HCT116 (cell line): Measurements from ENCODE around the gene CNDP2. TPM values are rescaled to one million over a fixed set of nuclear protein-coding genes. Genes with fewer than 3 reads are reported as not detected.

Experiments
- ATAC-seq: fragments of 200-7000 bp; cut with Tn5 transposase; 2 replicates; pipeline ENCODE4 v1.9.1; 2020; ENCODE audit warnings: mild to moderate bottlenecking, moderate library complexity
- BruUV-seq: library from RNA; stranded (reverse); fragments of 400-500 nt; replicated peaks from 2 replicates; lab custom pipeline; 2021; lab: Mats Ljungman, UMichigan
- CTCF ChIA-PET: fragments of 300-600 bp; sonication (Branson Sonifier 250); formaldehyde crosslinking; loops from one replicate; lab custom pipeline; 2021; ENCODE audit warnings: antibody characterized with exemption; lab: Charles Lee
- POLR2A ChIA-PET: fragments of 300-600, 350-600 bp; sonication (Branson Sonifier 250); formaldehyde crosslinking; loops from one replicate; lab custom pipeline; 2021; ENCODE audit warnings: antibody characterized with exemption; lab: Charles Lee
- RAD21 ChIA-PET, 2 experiments: fragments of 300-600 bp; sonication (Branson Sonifier 250); formaldehyde crosslinking; loops; one replicate each; lab custom pipeline; 2023; ENCODE audit warnings: low total read pairs in 2 of 2; ENCODE audit not compliant: uncharacterized antibody in 2 of 2, unreplicated experiment in 2 of 2, low non-redundant PET in 1 of 2; lab: Charles Lee
- DNase-seq: peaks from one replicate; pipeline ENCODE4 v3.0.0-alpha.2; 2010; ENCODE audit warnings: low read depth, low spot score
- H2AFZ ChIP-seq: fragments of 200-600 bp; shearing (Covaris generic), sonication (generic); 2 replicates; pipeline ENCODE4 v1.6.1; 2017; ENCODE audit warnings: low read depth, mixed run types, mixed read lengths, antibody characterized with exemption, low read length; ENCODE audit not compliant: poor library complexity, severe bottlenecking
- H3K27ac ChIP-seq: 2 replicates; pipeline ENCODE4 v1.5.1; 2012; ENCODE audit warnings: low read depth, low read length
- H3K27me3 ChIP-seq: fragments of 200-600 bp; sonication (generic); 2 replicates; pipeline ENCODE4 v1.6.1; 2016; ENCODE audit warnings: mixed run types, low read length, mixed read lengths; ENCODE audit not compliant: insufficient read depth
- H3K36me3 ChIP-seq, 2 experiments: fragments of 200-500 bp in 1 of 2; fragments of 200-600 bp in 1 of 2; sonication (Bioruptor generic) in 1 of 2; sonication (generic) in 1 of 2; 2 replicates each; pipeline versions ENCODE4 v1.5.1 to v1.6.1; 2014 to 2016; ENCODE audit warnings: low read length in 2 of 2, inconsistent platforms in 1 of 2, mixed read lengths in 1 of 2, mixed run types in 1 of 2; ENCODE audit not compliant: insufficient read depth in 2 of 2, control insufficient read depth in 1 of 2
- H3K4me1 ChIP-seq, 2 experiments: fragments of 200-600 bp in 1 of 2; sonication (generic) in 1 of 2; 2 replicates each; pipeline versions ENCODE4 v1.5.1 to v1.6.1; 2012 to 2017; ENCODE audit warnings: low read length in 2 of 2, inconsistent platforms in 1 of 2, mild to moderate bottlenecking in 1 of 2, mixed read lengths in 1 of 2, mixed run types in 1 of 2, moderate library complexity in 1 of 2; ENCODE audit not compliant: insufficient read depth in 2 of 2, control insufficient read depth in 1 of 2
- H3K4me2 ChIP-seq: fragments of 200-600 bp; sonication (generic); 2 replicates; pipeline ENCODE4 v1.6.1; 2017; ENCODE audit warnings: mixed run types, low read length, mixed read lengths
- H3K4me3 ChIP-seq, 2 experiments: fragments of 200-600 bp in 1 of 2; sonication (generic) in 1 of 2; replicated peaks in 1 of 2; 2 replicates each; pipeline ENCODE4 v1.5.1; 2011 to 2016; ENCODE audit warnings: low read length in 2 of 2, control low read depth in 1 of 2, low read depth in 1 of 2, mild to moderate bottlenecking in 1 of 2, mixed read lengths in 1 of 2, mixed run types in 1 of 2
- H3K79me2 ChIP-seq: fragments of 200-600 bp; sonication (generic); 2 replicates; pipeline ENCODE4 v1.6.1; 2017; ENCODE audit warnings: mild to moderate bottlenecking, mixed run types, low read length, moderate library complexity, mixed read lengths; ENCODE audit not compliant: insufficient read depth
- H3K9ac ChIP-seq: fragments of 200-600 bp; sonication (generic); 2 replicates; pipeline ENCODE4 v1.6.1; 2016; ENCODE audit warnings: low read length, mixed read lengths
- H3K9me2 ChIP-seq: fragments of 200-600 bp; sonication (generic), shearing (Covaris generic); 2 replicates; pipeline ENCODE4 v1.6.1; 2017; ENCODE audit warnings: mixed run types, mild to moderate bottlenecking, moderate library complexity; ENCODE audit not compliant: insufficient read depth
- H3K9me3 ChIP-seq, 2 experiments: fragments of 200-500 bp in 1 of 2; fragments of 200-600 bp in 1 of 2; sonication (Bioruptor generic) in 1 of 2; sonication (generic) in 1 of 2; 2 replicates each; pipeline ENCODE4 v1.6.1; 2014 to 2017; ENCODE audit warnings: low read length in 2 of 2, mixed read lengths in 2 of 2, inconsistent platforms in 1 of 2, low read depth in 1 of 2, mild to moderate bottlenecking in 1 of 2, mixed run types in 1 of 2, moderate library complexity in 1 of 2; ENCODE audit not compliant: control insufficient read depth in 1 of 2, insufficient read depth in 1 of 2
- H4K20me1 ChIP-seq: fragments of 200-600 bp; sonication (generic), shearing (Covaris generic); 2 replicates; pipeline ENCODE4 v1.6.1; 2017; ENCODE audit warnings: mixed run types, mild to moderate bottlenecking, moderate library complexity; ENCODE audit not compliant: insufficient read depth
- ELF1 ChIP-seq: IDR thresholded peaks from 2 replicates; pipeline ENCODE4 v1.6.1; 2012; ENCODE audit warnings: low read depth, borderline replicate concordance
- EZH2phosphoT487 ChIP-seq: fragments of 200-600 bp; IDR thresholded peaks from 2 replicates; pipeline ENCODE4 v1.6.1; 2018; ENCODE audit warnings: antibody characterized with exemption, borderline replicate concordance
- JUND ChIP-seq: IDR thresholded peaks from 2 replicates; pipeline ENCODE4 v1.6.1; 2012
- POLR2A ChIP-seq: IDR thresholded peaks from 2 replicates; pipeline ENCODE4 v1.7.0; 2011; ENCODE audit warnings: borderline replicate concordance; ENCODE audit not compliant: insufficient read depth, insufficient read length; ENCODE audit errors: extremely low read depth
- POLR2AphosphoS5 ChIP-seq: IDR thresholded peaks from 2 replicates; pipeline ENCODE4 v1.6.1; 2011; ENCODE audit warnings: mild to moderate bottlenecking, low read depth, low read length, moderate library complexity
- RAD21 ChIP-seq: IDR thresholded peaks from 2 replicates; pipeline ENCODE4 v1.6.1; 2012; ENCODE audit warnings: low read depth, mild to moderate bottlenecking
- SIN3A ChIP-seq: IDR thresholded peaks from 2 replicates; pipeline ENCODE4 v1.6.1; 2012; ENCODE audit warnings: low read depth
- SP1 ChIP-seq: IDR thresholded peaks from 2 replicates; pipeline ENCODE4 v1.6.1; 2012; ENCODE audit warnings: low read depth
- TCF7L2 ChIP-seq: IDR thresholded peaks from 2 replicates; pipeline ENCODE4 v1.7.0; 2011; ENCODE audit warnings: borderline replicate concordance, inconsistent platforms; ENCODE audit not compliant: insufficient read depth, insufficient read length; ENCODE audit errors: extremely low read depth
- YY1 ChIP-seq: IDR thresholded peaks from 2 replicates; pipeline ENCODE4 v1.6.1; 2011; ENCODE audit warnings: low read length, low read depth, moderate library complexity, mild to moderate bottlenecking; ENCODE audit not compliant: insufficient replicate concordance; ENCODE audit errors: extremely low read depth
- ZFX ChIP-seq: fragments of 450-650 bp; IDR thresholded peaks from 2 replicates; pipeline ENCODE4 v1.6.1; 2017
- ZNF274 ChIP-seq: fragments of 200-500 bp; sonication (Bioruptor generic); IDR thresholded peaks from 2 replicates; pipeline ENCODE4 v1.6.1; 2014; ENCODE audit warnings: mild to moderate bottlenecking, low read depth, low read length, inconsistent platforms
- intact Hi-C: fragments of 100-400 bp; cut with micrococcal nuclease; formaldehyde crosslinking; loops from 2 replicates; pipeline ENCODE4 v1.10.0; 2022
- total RNA-seq: library from RNA; stranded (reverse); gene quantifications from one replicate; pipeline ENCODE4 v1.2.1, GENCODE V29; 2021; ENCODE audit not compliant: unreplicated experiment
- TF ChIP-seq, protein P1 (sequence below): IDR thresholded peaks from 2 replicates; pipeline ENCODE4 v1.6.1; 2011; ENCODE audit warnings: mild to moderate bottlenecking, low read length, moderate library complexity; ENCODE audit not compliant: insufficient replicate concordance; ENCODE audit errors: extremely low read depth
- TF ChIP-seq, protein P2 (sequence below): IDR thresholded peaks from 2 replicates; pipeline ENCODE4 v1.6.1; 2012

Gene CNDP2
- total RNA-seq, 1 experiment from 2014 or later = 112 TPM

DNA sequence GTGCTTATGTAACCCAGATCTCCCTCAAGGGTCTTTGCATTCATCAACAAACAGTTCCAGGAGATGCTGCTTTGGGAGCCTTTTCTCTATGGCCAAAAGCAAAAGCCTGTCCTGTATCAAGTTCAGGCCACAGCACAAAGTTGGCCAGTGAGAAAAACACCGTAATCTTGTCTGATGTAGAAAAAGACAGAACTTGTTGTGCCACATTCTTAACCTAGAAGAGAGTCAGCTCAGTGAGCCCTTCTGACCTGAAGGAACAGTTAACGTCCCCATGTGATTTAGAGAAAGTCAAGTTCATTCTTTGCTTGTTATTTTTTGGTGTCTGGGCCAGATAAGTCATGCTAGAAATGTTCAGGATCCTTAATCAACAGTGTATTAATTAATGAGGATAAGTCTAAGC, 30.3 kb downstream of the CNDP2 start:
- Histone ChIP-seq H3K9ac (no peak overlapping the region), H3K9me3 (no peaks in the 10 kb centered on the region), H3K4me3 (no peak overlapping the region), H3K4me1 (no peaks in the 10 kb centered on the region), H3K4me2 (no peak overlapping the region), H3K27ac (no peak overlapping the region), H3K9me2 (no peaks in the 10 kb centered on the region), H2AFZ (no peak overlapping the region), H3K79me2 (no peaks in the 10 kb centered on the region), H4K20me1 (no peaks in the 10 kb centered on the region), H3K36me3 (no peaks in the 10 kb centered on the region), H3K27me3 (0 out of 2 replicates have a peak, but pooled peaks cover 4% of the 10 kb centered on the region)
- ATAC-seq (no peak), DNase-seq (no peak)
- ChIA-PET RAD21 (no interaction called here), POLR2A (no interaction called here), CTCF (no interaction called here)
- no peak for TF ChIP-seq YY1
- TF ChIP-seq ZNF274 = no peak
- no peak for TF ChIP-seq TCF7L2
- no peak for TF ChIP-seq EZH2phosphoT487
- TF ChIP-seq ZFX = no peak
- no peak for TF ChIP-seq RAD21
- TF ChIP-seq, protein P1, sequence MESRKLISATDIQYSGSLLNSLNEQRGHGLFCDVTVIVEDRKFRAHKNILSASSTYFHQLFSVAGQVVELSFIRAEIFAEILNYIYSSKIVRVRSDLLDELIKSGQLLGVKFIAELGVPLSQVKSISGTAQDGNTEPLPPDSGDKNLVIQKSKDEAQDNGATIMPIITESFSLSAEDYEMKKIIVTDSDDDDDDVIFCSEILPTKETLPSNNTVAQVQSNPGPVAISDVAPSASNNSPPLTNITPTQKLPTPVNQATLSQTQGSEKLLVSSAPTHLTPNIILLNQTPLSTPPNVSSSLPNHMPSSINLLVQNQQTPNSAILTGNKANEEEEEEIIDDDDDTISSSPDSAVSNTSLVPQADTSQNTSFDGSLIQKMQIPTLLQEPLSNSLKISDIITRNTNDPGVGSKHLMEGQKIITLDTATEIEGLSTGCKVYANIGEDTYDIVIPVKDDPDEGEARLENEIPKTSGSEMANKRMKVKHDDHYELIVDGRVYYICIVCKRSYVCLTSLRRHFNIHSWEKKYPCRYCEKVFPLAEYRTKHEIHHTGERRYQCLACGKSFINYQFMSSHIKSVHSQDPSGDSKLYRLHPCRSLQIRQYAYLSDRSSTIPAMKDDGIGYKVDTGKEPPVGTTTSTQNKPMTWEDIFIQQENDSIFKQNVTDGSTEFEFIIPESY = no peak
- TF ChIP-seq, protein P2, sequence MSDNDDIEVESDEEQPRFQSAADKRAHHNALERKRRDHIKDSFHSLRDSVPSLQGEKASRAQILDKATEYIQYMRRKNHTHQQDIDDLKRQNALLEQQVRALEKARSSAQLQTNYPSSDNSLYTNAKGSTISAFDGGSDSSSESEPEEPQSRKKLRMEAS = no peak
- no peak for TF ChIP-seq SIN3A
- no peak for TF ChIP-seq SP1
- TF ChIP-seq ELF1 = no peak
- TF ChIP-seq POLR2AphosphoS5 = no peak
- TF ChIP-seq POLR2A = no peak
- TF ChIP-seq JUND = no peak
- intact Hi-C loops = no loop called here
- no TSS peak for BruUV-seq
